Left ventricle myocardium inferior (tissue), 1 donor: ENCODE data around the gene C22orf31. TPM values are rescaled to one million over a fixed set of nuclear protein-coding genes. Genes with fewer than 3 reads are reported as not detected.

ENCODE experiments used
- DNase-seq: peaks from one replicate; pipeline ENCODE4 v3.0.0-alpha.2; 2020
- H3K27ac ChIP-seq: fragments of 200-600 bp; replicated peaks from 2 replicates; pipeline ENCODE4 v1.8.0; 2021
- H3K27me3 ChIP-seq: fragments of 200-600 bp; 2 replicates; pipeline ENCODE4 v1.8.0; 2021; ENCODE audit warnings: low read depth
- H3K36me3 ChIP-seq: fragments of 200-600 bp; 2 replicates; pipeline ENCODE4 v1.8.0; 2021
- H3K4me1 ChIP-seq: fragments of 200-600 bp; 2 replicates; pipeline ENCODE4 v1.8.0; 2021
- H3K4me3 ChIP-seq: fragments of 200-600 bp; 2 replicates; pipeline ENCODE4 v1.8.0; 2021; ENCODE audit warnings: mild to moderate bottlenecking, moderate library complexity
- H3K9me3 ChIP-seq: fragments of 200-600 bp; replicated peaks from 2 replicates; pipeline ENCODE4 v1.8.0; 2021
- intact Hi-C: fragments of 100-400 bp; cut with micrococcal nuclease; formaldehyde crosslinking; loops from one replicate; pipeline ENCODE4 v1.11.0; 2022
- total RNA-seq: library from RNA; stranded (reverse); fragmentation: NEBNext Ultra II Directional; extraction: Animal tissue kit (Norgen Biotek cat#: 25700); gene quantifications from one replicate; pipeline ENCODE4 v1.2.1, GENCODE V29; 2021
- TF ChIP-seq, protein P1 (sequence below): fragments of 200-600 bp; IDR thresholded peaks from 2 replicates; pipeline ENCODE4 v1.8.0; 2021; ENCODE audit warnings: antibody characterized with exemption, mild to moderate bottlenecking, borderline replicate concordance
- donor health status: DM: no; HTN: yes; CAD: no; lungs with severe emphysema.

The C22orf31 gene
- total RNA-seq, 1 donor from 2014 or later = 0.30 TPM

DNA sequence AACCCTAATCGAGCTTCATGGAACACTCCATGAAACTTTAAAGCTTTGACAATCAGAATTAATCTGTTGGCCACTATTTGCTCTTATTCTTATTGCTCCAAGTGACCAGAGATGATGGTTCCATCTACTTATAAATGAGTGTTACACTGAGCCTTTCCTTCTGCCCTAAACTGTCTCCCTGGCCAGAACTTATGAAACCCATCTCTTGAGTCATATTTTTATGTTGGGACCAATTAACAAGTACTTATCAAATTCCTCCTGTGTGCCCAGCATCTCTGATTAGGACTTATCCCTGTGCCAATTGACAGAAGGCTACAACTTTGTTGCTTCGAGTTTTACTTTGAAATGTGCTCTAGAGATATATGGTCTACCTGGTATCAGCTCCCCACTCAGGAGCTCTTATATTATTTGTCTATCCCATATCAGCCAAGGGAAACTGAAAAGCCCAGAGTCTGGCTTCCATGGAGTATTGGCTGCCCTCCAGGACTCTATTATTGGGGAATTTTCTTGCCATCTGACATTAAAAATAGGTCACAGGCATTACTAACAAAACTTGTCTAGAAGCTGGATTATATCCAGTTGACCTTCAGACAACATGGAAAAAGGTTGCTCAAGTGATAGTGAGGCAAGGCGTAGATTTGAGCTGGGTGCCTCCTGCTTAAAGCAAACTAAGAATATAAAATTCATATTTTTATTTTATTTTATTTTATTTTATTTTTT lies 20.0 kb upstream of the C22orf31 start:
- H3K27me3 ChIP-seq = no peaks in the 10 kb centered on the region
- intact Hi-C loops = no loop called here
- H3K36me3 ChIP-seq = no peaks in the 10 kb centered on the region
- TF ChIP-seq, protein P1, sequence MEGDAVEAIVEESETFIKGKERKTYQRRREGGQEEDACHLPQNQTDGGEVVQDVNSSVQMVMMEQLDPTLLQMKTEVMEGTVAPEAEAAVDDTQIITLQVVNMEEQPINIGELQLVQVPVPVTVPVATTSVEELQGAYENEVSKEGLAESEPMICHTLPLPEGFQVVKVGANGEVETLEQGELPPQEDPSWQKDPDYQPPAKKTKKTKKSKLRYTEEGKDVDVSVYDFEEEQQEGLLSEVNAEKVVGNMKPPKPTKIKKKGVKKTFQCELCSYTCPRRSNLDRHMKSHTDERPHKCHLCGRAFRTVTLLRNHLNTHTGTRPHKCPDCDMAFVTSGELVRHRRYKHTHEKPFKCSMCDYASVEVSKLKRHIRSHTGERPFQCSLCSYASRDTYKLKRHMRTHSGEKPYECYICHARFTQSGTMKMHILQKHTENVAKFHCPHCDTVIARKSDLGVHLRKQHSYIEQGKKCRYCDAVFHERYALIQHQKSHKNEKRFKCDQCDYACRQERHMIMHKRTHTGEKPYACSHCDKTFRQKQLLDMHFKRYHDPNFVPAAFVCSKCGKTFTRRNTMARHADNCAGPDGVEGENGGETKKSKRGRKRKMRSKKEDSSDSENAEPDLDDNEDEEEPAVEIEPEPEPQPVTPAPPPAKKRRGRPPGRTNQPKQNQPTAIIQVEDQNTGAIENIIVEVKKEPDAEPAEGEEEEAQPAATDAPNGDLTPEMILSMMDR = no peak
- no peak for DNase-seq
- H3K9me3 ChIP-seq = no peaks in the 10 kb centered on the region
- H3K27ac ChIP-seq = peak overlapping the region; percentile 78
- no peak overlapping the region for H3K4me3 ChIP-seq
- peaks cover 74% of the 10 kb centered on the region for H3K4me1 ChIP-seq

DNA sequence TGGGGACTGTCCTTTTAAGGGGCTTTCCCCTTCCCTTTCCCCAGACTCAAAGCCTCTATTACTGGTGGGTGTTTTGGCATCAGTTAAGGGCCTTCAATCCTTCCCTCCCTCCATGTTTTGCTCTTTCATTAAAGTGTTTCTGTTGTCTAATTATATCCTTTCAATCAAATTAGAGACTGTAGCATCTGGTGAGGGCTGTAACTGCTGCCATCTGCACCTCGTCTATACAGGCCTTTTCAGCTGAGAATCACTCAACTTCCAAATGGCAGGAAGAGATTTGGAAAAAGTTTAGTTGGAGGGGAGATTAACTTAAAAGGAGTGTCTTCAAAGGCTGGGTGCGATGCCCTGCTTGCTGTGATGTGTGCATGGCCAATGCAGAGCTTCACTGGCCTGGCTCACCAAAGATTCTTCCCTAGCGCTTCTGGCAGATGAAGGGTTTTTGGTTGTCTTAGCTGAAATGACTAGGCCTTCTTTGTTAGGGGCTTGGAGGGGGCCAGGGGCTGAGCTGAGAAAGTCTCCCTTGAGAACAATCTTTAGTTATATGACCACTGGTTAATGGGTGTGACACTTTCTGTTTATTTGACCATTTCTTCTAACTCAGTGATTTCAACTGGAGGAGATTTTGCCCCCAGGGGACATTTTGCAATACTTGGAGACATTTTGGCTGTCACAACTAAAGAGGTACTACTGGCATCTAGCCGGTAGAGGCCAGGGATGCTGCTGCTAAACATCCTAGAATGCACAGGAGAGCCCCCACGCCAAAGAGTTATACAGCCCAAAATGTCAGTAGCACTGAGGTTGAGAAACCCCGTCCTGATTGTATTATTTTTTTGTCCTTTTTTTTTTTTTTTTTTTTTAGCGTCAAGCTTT lies 18.7 kb upstream of the C22orf31 start:
- Histone ChIP-seq H3K27ac (peak overlapping the region; percentile 78), H3K4me3 (no peak overlapping the region), H3K27me3 (no peaks in the 10 kb centered on the region), H3K9me3 (no peaks in the 10 kb centered on the region), H3K36me3 (no peaks in the 10 kb centered on the region), H3K4me1 (peaks cover 74% of the 10 kb centered on the region)
- intact Hi-C loops = no loop called here
- TF ChIP-seq, protein P1 = no peak
- no peak for DNase-seq

DNA sequence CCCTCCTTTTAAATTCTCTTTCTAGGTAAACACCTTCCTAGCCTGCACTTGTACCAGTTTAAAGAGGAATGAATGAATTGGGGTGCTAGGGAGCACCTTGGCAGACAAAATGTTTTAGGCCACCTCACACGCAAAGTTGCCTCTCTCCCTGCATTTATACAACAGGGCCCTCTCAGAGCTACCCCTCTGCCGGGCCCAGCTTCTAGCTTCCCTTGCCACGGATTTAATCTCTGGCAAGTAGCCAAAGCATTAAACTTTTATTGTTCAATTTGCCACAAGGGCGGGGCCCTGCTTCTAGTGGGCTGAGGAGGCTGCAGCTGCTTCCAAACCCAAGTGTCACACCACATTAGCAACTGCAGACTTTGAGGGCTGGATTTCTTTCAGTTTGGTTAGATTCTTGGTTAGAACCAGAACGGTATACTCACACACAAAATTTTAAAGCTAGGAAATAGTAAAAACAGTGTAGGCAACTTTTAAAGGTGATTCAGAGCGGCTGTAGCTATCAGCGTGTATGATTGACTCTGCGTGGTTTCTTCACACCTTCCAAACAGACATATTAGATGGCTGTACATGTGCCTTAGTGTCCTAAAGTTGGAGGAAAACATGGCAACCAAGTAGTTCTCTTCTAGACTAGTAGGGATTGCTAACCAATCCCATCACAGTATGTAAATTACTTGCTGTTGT lies 17.7 kb upstream of the C22orf31 start:
- Histone ChIP-seq H3K4me1 (peaks cover 81% of the 10 kb centered on the region), H3K27ac (peak overlapping the region; percentile 78), H3K27me3 (no peaks in the 10 kb centered on the region), H3K36me3 (no peaks in the 10 kb centered on the region), H3K9me3 (no peaks in the 10 kb centered on the region), H3K4me3 (no peak overlapping the region)
- DNase-seq = no peak
- TF ChIP-seq, protein P1 = no peak
- intact Hi-C loops = no loop called here

DNA sequence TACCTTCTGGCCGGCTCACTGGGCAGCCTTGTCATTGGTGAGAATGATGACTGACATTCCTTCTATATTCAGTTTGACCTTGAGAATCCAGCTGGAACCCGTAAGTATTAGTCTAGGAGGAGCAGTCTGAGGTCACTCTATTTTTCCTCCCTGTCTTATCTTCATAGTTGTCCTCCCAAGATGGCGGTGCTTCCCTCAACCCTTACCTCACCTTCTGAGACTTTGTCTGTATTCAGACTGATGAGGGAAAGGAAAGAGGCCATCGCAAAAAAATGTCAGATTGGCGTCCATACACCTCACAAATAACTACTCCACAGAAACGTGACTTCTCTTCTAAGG lies 17.2 kb upstream of the C22orf31 start:
- Histone ChIP-seq H3K4me1 (peaks cover 81% of the 10 kb centered on the region), H3K9me3 (no peaks in the 10 kb centered on the region), H3K27ac (peak overlapping the region; percentile 78), H3K4me3 (no peak overlapping the region), H3K36me3 (no peaks in the 10 kb centered on the region), H3K27me3 (peaks cover 2% of the 10 kb centered on the region)
- TF ChIP-seq, protein P1 = no peak
- DNase-seq = no peak
- intact Hi-C loops = no loop called here

DNA sequence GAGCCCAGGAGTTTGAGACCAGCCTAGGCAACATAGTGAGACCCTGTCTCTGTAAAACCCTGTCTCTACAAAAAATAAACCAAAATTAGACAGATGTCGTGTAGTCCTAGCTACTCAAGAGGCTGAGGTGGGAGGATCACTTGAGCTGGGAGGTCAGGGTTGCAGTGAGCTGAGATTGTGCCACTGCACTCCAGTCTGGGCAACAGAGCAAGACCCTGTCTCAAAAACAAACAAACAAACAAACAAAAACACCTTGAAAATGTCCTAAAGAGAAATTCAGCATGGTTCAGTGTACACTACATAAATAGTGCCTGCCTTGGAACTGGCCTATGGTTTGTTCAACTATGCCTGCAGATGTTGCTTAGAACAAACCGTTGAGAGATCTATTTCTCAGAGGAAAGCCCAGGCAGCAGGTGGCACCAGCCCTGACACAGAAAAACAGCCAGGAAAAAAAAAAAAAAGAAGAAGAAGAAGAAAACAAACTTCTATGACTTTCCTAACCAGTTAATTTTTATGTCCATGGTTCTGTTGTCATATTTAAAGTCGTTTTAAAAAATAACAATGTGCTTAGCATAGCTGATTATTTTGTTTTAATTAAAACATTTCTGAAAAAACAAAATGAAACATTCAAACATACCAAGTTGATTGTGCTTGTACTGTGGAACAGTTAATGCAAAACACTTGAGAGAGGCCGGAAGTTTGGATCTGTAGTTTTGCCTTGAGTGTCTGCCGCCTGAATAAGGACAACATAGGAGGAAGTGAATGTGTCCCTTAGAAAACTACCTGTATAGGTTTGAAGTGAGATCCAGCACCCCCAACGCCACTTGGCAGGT lies 16.6 kb upstream of the C22orf31 start:
- peak overlapping the region; percentile 78 for H3K27ac ChIP-seq
- TF ChIP-seq, protein P1 = no peak
- intact Hi-C loops = no loop called here
- H3K9me3 ChIP-seq = no peaks in the 10 kb centered on the region
- DNase-seq = no peak
- peaks cover 82% of the 10 kb centered on the region for H3K4me1 ChIP-seq
- H3K36me3 ChIP-seq = no peaks in the 10 kb centered on the region
- no peak overlapping the region for H3K4me3 ChIP-seq
- H3K27me3 ChIP-seq = peaks cover 4% of the 10 kb centered on the region
